ENCODE data around the gene TMEM132E.

TMEM132E gene

DNA sequence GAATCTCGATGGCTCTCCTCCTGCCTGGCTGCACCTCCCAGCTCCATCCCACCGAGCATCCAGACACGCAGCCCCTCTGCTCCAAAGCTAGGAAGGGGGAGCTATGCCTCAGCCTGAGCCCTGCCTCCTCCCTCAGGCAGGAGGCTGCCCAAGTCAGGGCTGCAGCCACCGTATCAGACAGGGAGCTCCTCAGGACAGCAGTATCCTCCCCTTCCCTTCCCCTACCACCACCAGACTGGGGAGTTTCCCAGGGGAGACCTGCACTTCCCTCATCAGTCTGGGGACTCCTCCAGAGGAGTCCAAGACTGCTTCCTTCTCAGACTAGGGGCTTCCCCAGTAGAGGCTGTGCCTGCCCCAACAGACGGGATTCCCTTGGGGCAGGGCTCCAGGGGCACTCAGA, 17.5 kb downstream of the TMEM132E start:
- no peak overlapping the region for H3K4me3 ChIP-seq (ENCODE audit: low read depth, low read length)

DNA sequence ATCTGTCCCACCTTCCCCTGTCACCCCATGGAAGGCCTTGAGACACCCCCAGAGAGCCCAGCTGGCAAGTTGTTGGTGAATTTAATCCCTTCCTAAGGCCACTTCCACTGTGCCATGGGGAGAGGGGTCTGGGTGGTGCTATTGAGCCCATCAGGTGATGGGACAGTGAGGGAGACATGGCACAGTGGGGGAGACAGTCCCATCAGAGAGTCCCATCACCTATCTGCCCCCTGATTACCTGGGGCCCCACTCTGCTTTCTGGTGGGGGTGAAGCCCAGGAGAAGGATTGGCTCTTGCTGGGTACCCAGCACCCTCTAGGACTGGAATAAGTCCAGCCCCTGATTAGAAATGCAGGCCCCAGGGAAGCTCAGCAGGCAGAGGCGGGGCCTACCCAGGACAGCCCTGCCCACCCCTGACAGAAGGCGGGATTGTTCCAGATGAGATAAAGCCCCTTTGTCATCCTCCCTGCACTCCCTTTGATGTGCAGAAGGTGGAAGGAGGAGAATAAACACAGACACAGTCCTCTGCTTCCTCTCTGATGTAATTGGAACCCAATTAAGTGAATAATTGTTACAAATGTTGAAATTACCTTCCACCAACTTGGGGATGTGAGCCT, 18.9 kb downstream of the TMEM132E start:
- no peak overlapping the region for H3K4me3 ChIP-seq (ENCODE audit: low read depth, low read length)

DNA sequence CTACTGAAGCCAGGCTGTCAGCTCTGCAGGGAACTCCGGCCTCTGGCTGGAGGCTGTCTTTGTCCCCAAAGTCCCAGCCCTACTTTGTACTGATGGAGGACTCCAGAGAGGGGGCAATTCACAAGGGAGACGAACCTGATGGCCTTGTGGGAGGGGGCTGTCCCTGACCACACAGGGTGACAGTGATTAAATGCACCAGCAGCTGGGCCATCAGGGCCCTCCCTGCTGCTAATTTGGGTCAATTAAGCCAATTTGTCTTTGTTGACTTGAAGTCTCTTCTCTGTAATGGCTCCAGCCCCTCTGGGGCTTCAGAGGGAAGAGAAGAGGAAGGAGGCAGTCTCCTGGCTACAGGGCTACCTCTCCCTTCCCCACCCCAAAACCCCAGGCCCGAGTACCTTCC, 22.0 kb downstream of the TMEM132E start:
- H3K4me3 ChIP-seq (ENCODE audit: low read depth, low read length), result no peak overlapping the region

DNA sequence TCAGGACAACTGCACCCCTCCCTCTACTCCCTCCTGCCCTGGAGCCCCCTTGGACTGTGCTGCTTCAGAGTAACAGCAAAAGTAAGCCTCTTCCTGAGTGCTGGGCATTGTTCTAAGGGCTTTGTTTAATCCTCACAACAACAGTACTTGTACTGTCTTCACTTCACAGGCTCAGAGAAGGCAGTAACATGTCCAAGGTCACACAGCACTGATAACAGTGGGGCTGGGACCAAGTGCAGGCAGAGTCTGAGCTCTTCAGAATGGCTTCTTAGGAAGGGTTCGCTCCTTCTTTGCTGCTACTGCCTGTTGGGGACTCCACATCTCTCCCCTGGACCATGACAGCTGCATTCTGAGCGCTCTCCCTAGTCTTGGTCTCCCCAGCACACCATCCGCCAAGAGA, 24.6 kb downstream of the TMEM132E start:
- no peak overlapping the region for H3K4me3 ChIP-seq (ENCODE audit: low read depth, low read length)

DNA sequence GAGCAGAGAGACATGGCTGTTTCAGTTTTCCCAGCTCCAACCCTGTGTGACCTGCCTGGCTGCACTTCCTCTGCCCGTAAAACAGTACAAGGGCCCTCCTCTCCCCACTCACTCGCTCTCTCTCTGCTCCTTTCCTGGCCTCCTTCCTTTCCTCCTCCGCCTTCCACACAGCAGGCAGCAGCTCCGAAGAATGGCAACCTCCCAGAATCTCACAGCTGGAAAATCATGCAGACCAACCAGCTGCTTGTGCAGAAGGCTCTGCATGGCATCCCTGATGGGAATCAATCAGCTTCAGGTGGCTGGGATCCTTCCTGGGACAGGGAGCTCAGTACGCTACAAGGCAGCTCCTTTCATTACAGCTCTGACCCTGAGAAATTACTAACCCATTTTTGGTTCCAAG, 27.4 kb downstream of the TMEM132E start:
- no peak overlapping the region for H3K4me3 ChIP-seq (ENCODE audit: low read depth, low read length)

DNA sequence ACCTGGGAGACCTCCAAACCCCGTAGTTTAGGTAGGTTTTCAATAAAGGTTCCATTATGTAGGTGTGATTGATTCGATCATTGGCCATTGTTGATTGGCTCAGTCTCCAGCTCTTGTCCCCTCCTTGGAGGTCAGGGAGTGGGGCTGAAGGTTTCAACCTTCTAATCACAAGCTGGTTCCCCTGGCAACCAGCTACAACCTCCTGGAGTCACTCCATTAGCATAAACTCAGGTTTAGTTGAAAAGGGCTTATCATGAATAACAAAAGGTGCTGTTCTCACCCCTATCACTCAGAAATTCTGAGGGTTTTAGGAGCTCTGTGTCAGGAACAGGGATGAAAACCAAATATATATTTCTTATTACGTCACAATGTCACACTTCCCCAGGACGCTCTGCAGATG, 28.5 kb downstream of the TMEM132E start:
- H3K4me3 ChIP-seq (ENCODE audit: low read depth, low read length), result no peak overlapping the region

DNA sequence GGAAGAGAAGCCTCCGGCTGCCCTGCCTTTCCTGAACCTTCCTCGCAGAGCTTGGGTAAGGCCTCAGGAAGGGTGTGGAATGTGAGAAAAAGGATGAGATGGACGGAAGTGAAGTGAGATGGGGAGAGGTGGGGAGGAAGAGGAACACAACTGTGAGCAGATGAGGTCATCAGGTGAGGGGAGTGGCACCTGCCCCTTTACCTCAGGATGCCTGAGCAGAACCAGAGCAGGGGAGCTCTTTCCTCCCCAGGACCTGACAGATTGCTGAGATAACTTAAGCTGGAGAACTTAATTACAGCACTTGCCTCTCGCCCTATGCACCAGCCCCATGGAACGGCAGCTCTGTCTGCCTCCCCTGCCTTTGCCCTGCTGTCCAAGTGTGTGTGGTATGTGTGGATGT, 29.8 kb downstream of the TMEM132E start:
- H3K4me3 ChIP-seq (ENCODE audit: low read depth, low read length), result no peak overlapping the region

DNA sequence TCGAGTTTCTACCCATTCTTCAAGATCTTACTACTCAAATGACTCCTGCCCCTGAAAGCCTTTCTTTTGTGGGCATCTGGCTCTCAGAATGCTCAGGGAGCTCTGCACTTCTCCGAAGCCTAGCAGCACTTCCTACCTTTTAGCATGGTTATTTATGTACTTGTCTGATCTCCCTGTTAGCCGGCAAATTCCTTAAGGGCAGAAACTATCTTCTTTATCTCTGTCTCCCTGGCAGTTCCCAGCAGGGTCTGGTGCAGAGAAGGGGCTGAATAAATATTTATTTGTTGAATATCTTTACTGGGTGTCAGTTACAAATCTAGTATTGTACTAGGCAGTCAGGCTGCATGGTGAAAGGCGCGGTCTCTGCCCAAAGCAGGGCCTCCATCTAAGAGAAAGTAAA, 30.7 kb downstream of the TMEM132E start:
- no peak overlapping the region for H3K4me3 ChIP-seq (ENCODE audit: low read depth, low read length)

DNA sequence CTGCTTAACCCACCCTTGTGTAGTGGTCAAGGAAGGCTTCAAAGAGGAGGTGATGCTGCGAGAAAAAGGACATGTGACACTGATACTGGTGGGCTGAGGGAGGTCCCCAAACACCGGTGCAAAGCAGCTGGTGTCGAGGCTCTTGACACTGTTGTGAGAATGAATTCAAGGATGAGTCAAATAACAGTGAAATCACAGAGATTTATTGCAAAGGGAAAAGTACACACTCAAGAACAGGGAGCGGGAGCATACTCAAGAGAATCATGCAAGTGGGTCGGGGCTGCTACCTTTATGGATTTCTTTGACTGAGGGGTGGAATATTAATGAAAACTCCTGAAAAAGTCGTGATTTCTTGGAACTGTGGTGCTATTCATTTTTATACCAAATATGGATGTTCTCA, 31.1 kb downstream of the TMEM132E start:
- no peak overlapping the region for H3K4me3 ChIP-seq (ENCODE audit: low read depth, low read length)

DNA sequence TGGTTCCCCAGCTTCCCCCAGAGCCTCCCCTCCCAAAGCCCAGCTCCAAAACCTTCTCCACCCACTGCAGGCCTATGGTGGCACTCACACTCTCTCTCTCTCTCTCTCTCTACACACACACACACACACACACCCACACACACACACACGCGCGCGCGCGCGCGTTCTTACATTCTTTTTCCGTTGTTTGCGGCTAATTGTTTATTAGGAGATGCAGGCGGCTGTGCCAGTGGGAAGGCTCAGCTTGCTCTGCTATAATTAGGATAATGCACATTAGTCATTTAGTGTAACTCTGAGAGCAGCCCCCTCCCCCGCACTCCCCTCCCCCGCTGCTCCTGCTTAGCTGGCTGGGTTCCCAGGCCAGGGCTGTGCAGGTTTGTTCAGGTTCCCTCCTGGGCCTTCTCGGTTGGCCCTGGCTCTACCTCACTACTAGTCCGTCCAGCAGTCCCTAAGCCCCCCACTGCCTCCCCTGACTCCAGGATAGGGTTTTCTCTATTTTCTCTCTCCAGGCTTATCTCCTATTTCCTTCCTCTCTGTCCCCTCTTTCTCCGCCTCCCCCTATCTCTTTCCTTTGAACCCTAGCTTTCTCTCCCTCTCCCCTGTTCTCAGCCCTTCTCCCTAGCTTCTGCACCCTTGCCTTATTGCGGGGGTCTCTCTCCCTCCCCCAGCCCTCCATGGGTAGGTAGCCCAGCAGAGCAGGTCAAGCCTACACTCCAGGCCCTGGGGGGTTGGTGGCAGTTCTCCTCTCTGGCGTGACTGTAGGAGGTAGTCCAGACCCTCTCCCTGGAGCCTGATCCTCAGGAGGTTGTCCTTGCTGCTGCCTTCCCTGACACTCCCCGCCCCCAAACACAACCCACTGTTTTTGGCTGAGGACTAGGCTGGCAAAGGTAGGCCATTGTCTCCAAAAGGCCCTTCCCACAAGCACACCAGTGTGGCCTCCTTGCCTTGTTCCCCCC, 34.0 kb downstream of the TMEM132E start:
- H3K4me3 ChIP-seq (ENCODE audit: low read depth, low read length), result no peak overlapping the region

DNA sequence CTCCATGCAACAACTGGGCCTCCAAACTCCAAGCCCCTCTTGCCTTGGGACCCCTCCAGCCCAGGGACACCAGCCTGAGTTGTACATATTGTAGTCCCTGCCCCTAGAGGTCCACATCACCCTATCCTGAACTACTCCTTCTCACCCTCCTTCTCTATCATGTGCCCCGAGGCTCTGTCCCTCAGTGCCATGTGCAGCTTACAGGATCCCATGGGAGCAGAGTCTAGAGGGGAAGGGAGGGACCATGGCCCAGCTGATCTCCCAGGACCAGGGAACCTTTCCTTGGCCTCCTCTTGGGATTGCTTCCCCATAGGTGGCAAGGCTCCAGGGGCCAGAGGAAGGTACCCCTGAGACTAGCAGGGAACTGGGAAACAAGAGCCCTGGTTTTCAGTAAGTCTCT, 35.3 kb downstream of the TMEM132E start:
- H3K4me3 ChIP-seq (ENCODE audit: low read depth, low read length), result no peak overlapping the region

DNA sequence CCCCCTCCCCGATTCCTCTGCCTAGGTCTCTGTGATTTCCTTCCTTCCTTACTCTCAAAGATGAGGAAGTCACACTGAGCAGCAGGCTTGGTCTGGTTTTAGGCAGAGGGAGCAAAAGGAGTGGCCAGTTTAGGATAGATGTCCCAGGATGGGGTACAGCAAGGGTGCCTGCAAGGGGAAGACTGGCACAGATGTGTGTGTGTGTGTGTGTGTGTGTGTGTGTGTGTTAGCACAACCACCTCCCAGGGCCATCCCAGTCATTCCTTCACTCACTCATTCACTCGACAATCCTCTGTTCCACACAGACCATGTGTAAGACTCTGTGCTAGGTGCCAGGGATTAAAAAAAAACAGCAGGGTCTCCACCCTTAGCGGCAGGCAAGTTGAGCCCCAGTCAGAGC, 35.9 kb downstream of the TMEM132E start:
- H3K4me3 ChIP-seq (ENCODE audit: low read depth, low read length), result no peak overlapping the region

DNA sequence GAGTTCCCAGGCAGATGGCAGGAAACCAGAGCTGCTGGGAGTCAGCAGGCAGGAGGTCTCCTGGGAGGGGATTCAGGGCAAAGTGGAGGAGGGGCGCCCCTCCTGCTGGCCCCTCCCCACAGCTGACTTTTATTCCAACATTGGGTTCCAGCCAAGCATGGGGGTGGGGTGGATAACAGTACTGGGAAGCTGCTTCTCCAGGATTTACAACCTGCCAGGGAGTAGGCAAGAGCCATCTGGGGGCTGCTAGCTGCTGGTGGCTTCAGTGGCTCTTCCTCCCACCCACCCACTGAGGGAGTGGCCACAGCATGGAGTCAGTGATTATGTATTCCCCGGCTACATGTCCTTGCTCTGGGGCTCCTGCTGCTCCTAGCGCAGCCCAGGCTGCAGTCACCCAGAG, 36.8 kb downstream of the TMEM132E start:
- H3K4me3 ChIP-seq (ENCODE audit: low read depth, low read length), result no peak overlapping the region

DNA sequence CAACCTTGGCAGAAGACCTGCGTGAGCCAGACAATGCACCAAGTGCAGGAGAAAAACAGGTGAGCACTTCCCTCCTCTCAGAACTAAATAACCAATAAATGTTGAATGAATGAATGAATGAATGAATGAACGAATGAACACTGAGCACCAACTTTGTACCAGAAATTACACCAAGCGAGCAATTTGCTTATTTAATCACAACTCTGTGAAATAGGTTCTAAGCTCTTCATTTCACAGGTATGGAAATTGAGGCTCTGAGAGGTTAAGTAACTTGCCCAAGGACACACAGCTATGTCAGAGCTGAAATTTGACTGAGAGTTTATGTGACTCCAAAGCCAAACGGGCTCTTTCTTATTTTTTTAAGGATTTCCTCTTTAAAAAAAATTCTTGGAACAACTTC, 38.0 kb downstream of the TMEM132E start:
- no peak overlapping the region for H3K4me3 ChIP-seq (ENCODE audit: low read depth, low read length)

DNA sequence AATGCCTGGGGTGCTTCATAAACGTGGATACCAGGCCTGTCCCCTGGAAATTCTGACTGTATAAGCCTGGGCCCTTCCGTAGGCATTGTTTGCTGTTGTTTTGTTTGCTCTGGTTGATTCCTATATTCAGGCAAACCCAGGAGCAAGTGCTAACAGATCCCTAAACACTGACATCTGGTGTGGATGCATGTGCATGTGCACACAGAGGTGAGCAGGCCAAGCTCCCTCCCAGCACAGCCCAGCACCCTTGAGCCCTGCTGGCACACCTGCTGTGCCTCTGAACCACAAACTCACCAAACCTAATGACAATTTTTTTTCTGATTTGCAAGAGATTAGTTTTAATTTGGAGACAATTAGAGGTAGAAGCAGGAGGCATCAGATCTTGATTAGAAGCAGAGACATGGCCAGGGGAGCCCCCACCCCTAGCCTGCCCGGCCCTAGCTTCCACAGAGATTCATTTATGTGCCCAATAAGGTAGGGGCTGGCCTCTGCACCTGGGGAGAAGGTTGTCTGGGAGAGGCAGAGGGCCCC, 40.4 kb downstream of the TMEM132E start:
- H3K4me3 ChIP-seq (ENCODE audit: low read depth, low read length), result no peak overlapping the region

DNA sequence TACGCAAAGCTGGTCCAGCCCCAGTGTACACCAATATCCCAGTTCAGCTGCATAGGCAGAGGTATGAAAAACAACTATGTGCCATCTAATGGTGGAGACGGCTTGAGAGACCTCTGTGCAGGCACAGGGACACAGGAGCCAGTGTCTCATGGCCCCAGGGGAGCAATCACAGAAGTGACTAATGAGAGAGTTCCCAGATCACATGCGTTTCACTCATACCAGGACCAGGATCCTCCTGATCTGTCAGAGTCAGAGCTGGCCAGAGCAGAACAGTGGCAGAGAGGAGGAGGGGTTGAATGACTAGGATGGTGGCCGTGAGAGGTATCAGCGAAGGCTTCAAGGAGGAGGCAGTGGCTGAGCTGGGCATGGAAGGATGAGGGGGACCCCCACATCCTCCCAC, 41.1 kb downstream of the TMEM132E start:
- H3K4me3 ChIP-seq (ENCODE audit: low read depth, low read length), result no peak overlapping the region

DNA sequence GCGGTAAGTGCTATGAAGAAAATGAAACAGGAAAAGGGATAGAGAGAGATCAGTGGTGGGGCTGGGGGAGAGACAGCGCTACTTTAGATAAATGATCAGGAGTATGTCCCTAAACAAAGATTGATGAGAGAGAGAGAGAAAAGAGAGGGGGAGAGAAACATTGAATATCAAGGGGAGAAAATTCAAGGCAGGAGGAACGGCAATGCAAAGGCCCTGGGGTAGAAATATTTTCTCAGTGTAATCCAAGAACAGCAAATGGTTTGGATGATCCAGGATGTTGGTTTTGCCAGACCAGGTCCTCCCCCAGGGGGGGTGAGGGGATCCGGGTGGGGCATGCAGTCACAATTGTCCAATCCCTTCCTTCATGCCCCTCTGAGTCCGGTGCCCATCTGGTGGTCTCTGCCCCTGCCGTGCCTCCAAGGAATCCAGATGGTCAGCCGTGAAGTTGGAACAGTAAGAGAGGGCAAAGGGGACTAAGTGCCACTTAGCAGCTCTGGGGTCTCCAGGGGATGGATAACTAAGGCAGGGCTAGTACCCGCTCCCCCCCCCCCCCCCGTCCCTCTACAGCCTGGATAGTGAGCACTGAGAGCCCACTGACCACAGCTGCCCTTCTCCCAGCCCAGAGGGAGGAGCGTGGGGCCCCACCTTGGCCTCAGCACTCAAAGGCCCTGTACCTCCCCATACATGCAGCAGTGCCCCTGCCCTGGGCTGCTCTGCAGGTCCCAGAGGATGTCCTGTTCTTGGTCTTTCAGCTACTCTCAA, 43.7 kb downstream of the TMEM132E start:
- no peak overlapping the region for H3K4me3 ChIP-seq (ENCODE audit: low read depth, low read length)

DNA sequence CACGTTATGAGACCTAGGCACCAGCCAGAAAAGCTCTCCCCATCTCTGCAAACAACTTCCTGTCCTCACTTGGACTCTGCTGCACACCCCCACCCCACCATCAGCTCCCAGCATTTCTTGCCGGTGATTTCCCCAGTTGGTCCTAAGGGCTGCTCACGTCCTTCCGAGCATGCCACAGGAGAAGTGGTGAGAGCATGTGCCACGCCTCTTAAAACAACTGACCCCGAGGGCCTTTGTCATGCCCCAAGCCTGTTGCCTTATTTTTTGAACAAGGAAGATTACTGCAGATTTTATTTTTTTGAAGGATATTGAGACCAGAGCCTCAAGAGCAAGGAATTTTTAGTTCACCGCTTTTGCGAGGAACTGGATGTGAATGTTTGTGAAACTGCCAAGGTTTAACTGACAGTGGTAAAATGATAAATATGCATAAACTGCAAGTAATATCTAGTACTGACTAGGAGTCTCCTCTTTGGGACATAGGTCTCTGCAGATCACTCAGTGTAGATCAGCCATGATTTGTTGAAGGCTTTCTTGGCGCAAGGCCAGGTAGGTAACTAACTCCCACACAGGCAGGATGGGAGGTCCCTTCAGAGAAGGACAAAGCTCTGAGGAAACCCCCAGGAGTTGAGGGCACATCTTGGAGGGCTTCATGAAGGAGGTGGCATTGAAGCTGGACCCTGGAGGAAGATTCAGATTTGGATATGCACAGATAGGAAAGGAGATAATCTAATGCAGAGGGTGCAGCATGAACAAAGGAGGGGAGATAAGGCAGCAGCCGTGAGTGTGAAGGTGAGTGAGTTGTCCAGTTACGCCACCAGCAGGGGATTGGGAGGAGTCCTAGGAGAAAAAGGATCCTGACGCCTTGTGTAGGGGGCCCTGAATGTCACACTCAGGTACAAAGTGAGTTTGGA, 44.7 kb downstream of the TMEM132E start:
- no peak overlapping the region for H3K4me3 ChIP-seq (ENCODE audit: low read depth, low read length)

DNA sequence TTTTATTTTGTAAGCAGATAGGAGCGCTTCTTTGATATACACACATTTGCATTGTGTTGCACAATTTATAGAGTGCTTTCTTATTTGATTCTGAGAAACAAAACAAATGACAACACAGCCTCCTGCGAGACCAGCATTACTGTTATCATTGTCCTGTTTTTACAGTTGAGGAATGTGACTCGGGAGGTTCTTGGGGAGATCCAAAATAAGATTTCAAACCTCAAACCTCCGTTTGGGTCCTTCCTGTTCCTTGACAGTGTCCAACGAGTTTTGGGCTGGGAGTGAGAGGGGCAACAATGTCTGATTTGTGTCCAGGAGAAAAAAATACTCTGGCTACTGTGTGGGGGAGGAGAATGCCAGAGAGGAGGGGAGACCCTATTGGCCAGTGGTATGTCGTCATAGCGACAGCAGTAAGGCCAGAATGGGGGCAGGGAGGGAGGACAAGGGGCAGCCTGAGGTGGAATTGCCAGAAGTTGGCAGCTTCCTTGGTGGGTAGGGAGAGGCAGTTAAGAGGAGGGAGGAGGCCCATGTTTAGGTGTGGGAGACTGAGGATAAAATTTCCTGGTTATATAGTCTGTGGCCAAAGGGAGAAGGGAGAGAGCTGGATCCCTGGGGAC, 45.5 kb downstream of the TMEM132E start:
- H3K4me3 ChIP-seq (ENCODE audit: low read depth, low read length), result no peak overlapping the region

DNA sequence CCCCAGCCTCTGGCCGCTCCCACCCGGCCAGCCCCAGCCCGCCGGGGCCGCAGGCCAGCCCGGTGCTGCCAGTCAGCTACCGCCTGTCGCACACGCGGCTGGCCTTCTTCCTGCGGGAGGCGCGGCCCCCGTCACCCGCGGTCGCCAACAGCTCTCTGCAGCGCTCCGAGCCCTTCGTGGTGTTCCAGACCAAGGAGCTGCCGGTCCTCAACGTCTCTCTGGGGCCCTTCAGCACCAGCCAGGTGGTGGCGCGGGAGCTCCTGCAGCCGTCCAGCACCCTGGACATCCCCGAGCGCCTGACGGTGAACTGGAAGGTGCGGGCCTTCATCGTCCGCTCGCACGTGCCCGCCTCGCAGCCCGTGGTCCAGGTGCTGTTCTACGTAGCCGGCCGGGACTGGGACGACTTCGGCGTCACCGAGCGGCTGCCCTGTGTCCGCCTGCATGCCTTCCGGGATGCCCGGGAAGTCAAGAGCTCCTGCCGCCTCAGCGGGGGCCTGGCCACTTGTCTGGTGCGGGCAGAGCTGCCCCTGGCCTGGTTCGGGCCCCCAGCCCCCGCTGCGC, 46.8 kb downstream of the TMEM132E start:
- no peak overlapping the region for H3K4me3 ChIP-seq (ENCODE audit: low read depth, low read length)

Data from iPS-11a (cell line).